ENCODE data around the gene CYSLTR2. TPM values are rescaled to one million over a fixed set of nuclear protein-coding genes. Genes with fewer than 3 reads are reported as not detected.

The CYSLTR2 gene
- total and polyA plus RNA-seq, 2 of the 8 experiments (the other 6 are each of a cell fraction or from before 2014, with no cell fraction given), result not detected

DNA sequence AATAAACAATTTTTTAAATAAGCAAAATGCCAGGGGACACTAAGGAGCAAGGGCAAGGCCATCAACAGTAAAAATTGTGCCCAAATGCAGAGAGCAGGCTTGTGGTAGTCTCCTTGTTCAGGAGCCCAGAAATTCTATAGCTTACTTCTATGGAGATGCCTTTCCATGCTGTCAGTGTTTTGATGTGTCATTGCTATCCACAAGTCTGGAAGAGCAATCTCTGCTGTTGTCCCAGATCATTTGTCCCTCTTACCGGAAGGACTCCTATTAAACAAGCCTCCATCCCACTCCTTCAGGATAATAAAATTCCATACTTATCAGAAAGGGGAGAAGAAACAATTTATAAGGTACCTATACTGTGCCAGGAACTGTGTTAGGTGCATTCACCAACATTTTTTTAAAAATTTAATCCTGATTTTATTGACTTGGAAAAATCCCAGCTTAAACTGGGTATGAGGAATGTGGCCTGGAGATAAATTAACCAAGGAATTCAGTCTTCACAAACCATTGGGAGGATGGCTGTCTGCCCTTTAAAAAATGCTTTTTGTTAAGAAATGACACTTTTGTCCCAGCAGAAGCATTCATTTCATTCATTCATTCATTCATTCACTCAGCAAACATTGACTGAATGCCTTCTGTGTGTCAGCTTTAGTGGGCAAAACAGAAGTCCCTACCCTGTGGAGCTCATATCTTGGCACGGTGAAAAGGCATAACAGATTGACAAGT, 26.8 kb upstream of the CYSLTR2 start:
- WGBS, 2 experiments (ENCODE audit: extremely low coverage in 1 of 2, insufficient coverage in 1 of 2, insufficient read length in 1 of 2, insufficient replicate concordance in 2 of 2, low coverage in 1 of 2, low lambda C conversion rate in 2 of 2, missing lambda C conversion rate in 1 of 2), result 95% methylated on average over 2 of the region's 2 CpGs; no CpG with 5 or more reads in 1 of the 2 experiments
- CTCF ChIA-PET (ENCODE audit: partially characterized antibody), result interaction anchor here (0.6 to 1.0 kb wide), 2 partner anchors 14 to 19 kb away, joined by 3 read pairs; no protein-coding TSS in a partner anchor

More for the DNA sequence above, 26.8 kb upstream of the CYSLTR2 start:
- Histone ChIP-seq H3K18ac (ENCODE audit: extremely low read depth, low read length) (no peak overlapping the region), H3K23ac (ENCODE audit: insufficient read length) (no peak overlapping the region), H4K8ac (ENCODE audit: extremely low read depth, insufficient read depth, low read length) (no peak overlapping the region), H3K56ac (replicated peaks; ENCODE audit: insufficient read length, low read depth, low read length) (no peak overlapping the region), H3K27ac (ENCODE audit: low read depth, low read length) (no peak overlapping the region), H3K9ac (replicated peaks in 1 of 4; ENCODE audit: extremely low read depth in 1 of 4, low read depth in 3 of 4, low read length in 3 of 4) (no peak overlapping the region), H3K4me3 (ENCODE audit: extremely low read depth in 1 of 4, insufficient read depth in 2 of 4, low read depth in 3 of 4, low read length in 4 of 4) (no peak overlapping the region), H2AFZ (ENCODE audit: low read length) (no peak overlapping the region), H2BK120ac (replicated peaks; ENCODE audit: low read depth, low read length) (no peak overlapping the region), H2AK5ac (ENCODE audit: low read depth, low read length) (no peak overlapping the region), H3K9me3 (ENCODE audit: insufficient read depth in 2 of 2, low read depth in 1 of 2, low read length in 1 of 2) (no peaks in the 10 kb centered on the region), H3K14ac (ENCODE audit: insufficient read length) (no peak overlapping the region), H3K23me2 (ENCODE audit: low read depth, low read length) (no peaks in the 10 kb centered on the region), H3K79me2 (ENCODE audit: control insufficient read depth in 1 of 2, insufficient read depth in 2 of 2, low read length in 2 of 2) (no peaks in the 10 kb centered on the region), H4K5ac (ENCODE audit: insufficient read length, low read depth, low read length) (no peak overlapping the region), H4K91ac (replicated peaks; ENCODE audit: insufficient read length, low read length) (no peak overlapping the region), H3K36me3 (ENCODE audit: control insufficient read depth in 2 of 4, insufficient read depth in 4 of 4, low read length in 3 of 4) (no peaks in the 10 kb centered on the region), H2BK20ac (ENCODE audit: low read length) (no peak overlapping the region), H3K4me2 (ENCODE audit: insufficient read depth in 1 of 2, low read depth in 2 of 2, low read length in 2 of 2) (no peak overlapping the region), H2BK15ac (ENCODE audit: low read length) (no peak overlapping the region), H3K27me3 (replicated peaks in 1 of 4; ENCODE audit: control insufficient read depth in 3 of 4, extremely low read depth in 1 of 4, insufficient read depth in 3 of 4, low read length in 3 of 4) (no peaks in the 10 kb centered on the region), H3K4me1 (replicated peaks in 1 of 4; ENCODE audit: control insufficient read depth in 3 of 4, insufficient read depth in 4 of 4, low read length in 3 of 4) (no peaks in the 10 kb centered on the region), H2BK12ac (ENCODE audit: low read depth, low read length) (no peak overlapping the region), H4K20me1 (replicated peaks in 1 of 2; ENCODE audit: control insufficient read depth in 1 of 2, insufficient read depth in 2 of 2, low read length in 2 of 2) (no peaks in the 10 kb centered on the region), H3K4ac (replicated peaks; ENCODE audit: insufficient read length, low read depth, low read length) (no peak overlapping the region), H3K79me1 (ENCODE audit: low read depth, low read length) (no peaks in the 10 kb centered on the region), H2BK5ac (ENCODE audit: low read depth, low read length) (no peak overlapping the region)
- FAIRE-seq, result no peak
- no peak for DNase-seq (ENCODE audit: low read depth in 1 of 2, low spot score in 2 of 2)
- POLR2A ChIA-PET (ENCODE audit: partially characterized antibody), result no interaction called here
